GM18502 (cell line): ENCODE measurements around the gene MUC21.

ENCODE experiments used
- ATAC-seq: cut with Tn5 transposase; IDR thresholded peaks from one replicate; pipeline ENCODE4 v1.9.1; 2021; ENCODE audit warnings: mild to moderate bottlenecking; ENCODE audit not compliant: unreplicated experiment, poor library complexity

Gene MUC21

GRCh38 chr6:30983439-30983838, at the start of gene MUC21:
Gene MUC21 (plus strand): TSS chr6:30983718. CDS start chr6:30983959, 241 bp downstream.
- ATAC-seq = no peak

GRCh38 chr6:30935018-30935417, 48.5 kb upstream of the MUC21 start:
- ATAC-seq = no peak

GRCh38 chr6:30937265-30937664, 46.3 kb upstream of the MUC21 start:
- no peak for ATAC-seq

- no peak for ATAC-seq
These were observed 44.8 kb upstream of the MUC21 start for GRCh38 chr6:30938730-30939129.

- ATAC-seq = no peak
These were observed 44.0 kb upstream of the MUC21 start for GRCh38 chr6:30939473-30939872.

GRCh38 chr6:30940361-30940986, 43.0 kb upstream of the MUC21 start, which contains the start of gene MUCL3:
Gene MUCL3 (plus strand): TSS chr6:30940973. CDS start chr6:30941000, 27 bp downstream.
- ATAC-seq = no peak

GRCh38 chr6:30942338-30943060, 41.0 kb upstream of the MUC21 start:
- ATAC-seq = no peak

- ATAC-seq = no peak
These were observed 39.5 kb upstream of the MUC21 start for GRCh38 chr6:30944051-30944450.

- ATAC-seq = no peak
These were observed 38.2 kb upstream of the MUC21 start for GRCh38 chr6:30945281-30945680.

- no peak for ATAC-seq
These were observed 36.3 kb upstream of the MUC21 start for GRCh38 chr6:30947231-30947630.

GRCh38 chr6:30948811-30949210, 34.7 kb upstream of the MUC21 start:
- ATAC-seq = no peak

GRCh38 chr6:30951907-30952469, 31.5 kb upstream of the MUC21 start:
- no peak for ATAC-seq

- ATAC-seq = no peak
These were observed 28.7 kb upstream of the MUC21 start for GRCh38 chr6:30954631-30955366.

- ATAC-seq = peak; percentile 77
These were observed 28.0 kb upstream of the MUC21 start for GRCh38 chr6:30955367-30956042.

- ATAC-seq = no peak
These were observed 25.8 kb upstream of the MUC21 start for GRCh38 chr6:30957716-30958115.

- ATAC-seq = no peak
These were observed 22.4 kb upstream of the MUC21 start for GRCh38 chr6:30960907-30961673.

GRCh38 chr6:30962716-30963115, 20.8 kb upstream of the MUC21 start:
- no peak for ATAC-seq

GRCh38 chr6:30963641-30964040, 19.9 kb upstream of the MUC21 start:
- no peak for ATAC-seq

GRCh38 chr6:30964075-30964474, 19.4 kb upstream of the MUC21 start:
- ATAC-seq = no peak
